Hematopoietic multipotent progenitor cell treated with erythropoietin and hydrocortisone succinate and interleukin-3 and kit ligand, for 8 days (in vitro differentiated cells): ENCODE results near the gene DOK7.
A peak's percentile ranks its signal among the peaks of the same experiment; 100 is the strongest.

Source experiments
- DNase-seq: peaks from one replicate; pipeline ENCODE4 v3.0.0-alpha.2; 2015

DOK7 gene

GRCh38 chr4:3476936-3477749 is 14.0 kb downstream of the DOK7 start:
- no peak for DNase-seq

- DNase-seq = no peak
These were observed 14.8 kb downstream of the DOK7 start for GRCh38 chr4:3477750-3478430.

- DNase-seq = no peak
These were observed 15.6 kb downstream of the DOK7 start for GRCh38 chr4:3478446-3479357.

DNA sequence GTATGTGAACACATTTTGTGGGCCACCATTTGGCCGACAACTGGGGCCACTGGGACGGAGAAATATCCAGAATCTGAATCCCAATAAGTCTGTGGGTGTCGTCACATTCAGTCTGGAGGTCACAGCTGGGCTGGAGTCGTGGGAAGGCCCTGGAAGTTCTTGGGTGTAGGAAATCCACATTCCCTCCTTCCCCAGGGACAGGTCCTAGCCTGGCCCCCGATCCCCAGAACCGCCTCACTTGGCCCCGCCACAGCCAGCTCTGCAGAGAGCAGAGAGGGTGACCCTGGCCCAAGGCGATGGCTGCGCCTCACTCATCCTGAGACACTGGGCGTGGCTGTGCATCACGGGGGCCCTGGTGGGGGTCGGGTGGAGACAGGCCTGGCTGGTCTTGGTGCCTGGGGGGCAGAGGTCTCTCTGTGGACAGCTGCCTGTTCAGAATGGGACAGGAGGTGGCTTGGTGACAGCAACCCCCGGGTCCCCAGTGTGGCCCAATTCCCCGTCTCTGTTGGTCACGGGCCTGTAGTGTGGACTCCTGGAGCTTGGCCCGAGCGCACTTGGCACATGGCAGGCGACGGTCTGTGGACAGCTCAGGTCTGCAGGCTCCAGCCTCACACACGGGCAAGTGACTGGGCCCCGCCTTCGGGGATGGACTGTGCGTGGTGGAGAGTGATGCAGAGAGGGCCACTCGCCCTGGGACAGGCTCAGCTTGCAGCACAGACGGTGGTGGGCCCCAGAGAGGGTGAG is 16.4 kb downstream of the DOK7 start:
- DNase-seq = no peak

DNA sequence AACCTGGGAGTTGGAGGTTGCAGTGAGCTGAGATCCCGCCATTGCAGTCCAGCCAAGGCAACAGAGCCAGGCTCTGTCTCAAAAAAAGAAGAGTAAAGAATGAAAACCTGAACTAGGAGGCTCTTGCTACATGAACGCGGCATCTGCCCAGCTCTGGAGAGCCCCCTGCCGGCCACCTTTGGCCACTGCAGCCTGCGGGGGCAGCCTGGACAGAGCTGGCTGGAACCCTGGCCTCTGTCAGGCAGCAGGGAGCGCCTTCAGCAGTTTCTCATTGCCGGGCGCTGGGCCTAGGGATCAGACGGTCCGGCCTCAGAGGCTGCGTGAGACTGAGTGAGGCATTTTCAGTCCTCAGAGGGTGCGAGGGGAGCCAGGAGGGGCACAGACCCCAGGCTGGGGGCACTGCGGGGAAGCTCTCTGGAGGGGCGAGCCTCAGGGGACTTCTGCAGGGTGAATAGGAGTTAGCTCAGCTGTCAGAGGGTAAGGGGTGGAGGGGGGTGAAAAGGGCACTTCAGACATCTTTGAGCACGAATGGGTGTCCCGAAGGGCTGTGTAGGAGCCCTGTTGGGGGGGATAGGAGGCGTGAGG is 17.5 kb downstream of the DOK7 start:
- DNase-seq = peak; percentile 64

DNA sequence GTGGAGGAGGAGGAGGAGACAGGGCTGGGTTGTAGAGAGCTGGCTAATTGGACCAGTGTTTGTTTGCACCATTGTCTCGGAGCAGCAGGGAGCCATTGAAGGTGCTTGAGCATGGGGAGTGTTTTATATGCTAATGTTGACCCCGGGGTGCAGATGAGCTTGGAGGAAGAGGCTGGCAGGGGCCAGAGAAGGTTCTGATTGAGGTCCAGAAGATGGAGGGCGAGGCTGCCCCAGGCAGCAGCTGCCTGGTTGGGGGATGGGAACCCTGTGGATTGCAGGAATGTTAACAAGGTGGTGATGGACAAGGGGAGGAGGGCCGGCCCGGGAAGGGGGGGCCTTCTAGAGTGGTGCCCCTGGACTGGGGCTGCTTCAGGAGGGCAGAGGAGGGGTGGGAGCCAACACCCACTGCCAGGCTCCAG is 18.0 kb downstream of the DOK7 start:
- no peak for DNase-seq

DNA sequence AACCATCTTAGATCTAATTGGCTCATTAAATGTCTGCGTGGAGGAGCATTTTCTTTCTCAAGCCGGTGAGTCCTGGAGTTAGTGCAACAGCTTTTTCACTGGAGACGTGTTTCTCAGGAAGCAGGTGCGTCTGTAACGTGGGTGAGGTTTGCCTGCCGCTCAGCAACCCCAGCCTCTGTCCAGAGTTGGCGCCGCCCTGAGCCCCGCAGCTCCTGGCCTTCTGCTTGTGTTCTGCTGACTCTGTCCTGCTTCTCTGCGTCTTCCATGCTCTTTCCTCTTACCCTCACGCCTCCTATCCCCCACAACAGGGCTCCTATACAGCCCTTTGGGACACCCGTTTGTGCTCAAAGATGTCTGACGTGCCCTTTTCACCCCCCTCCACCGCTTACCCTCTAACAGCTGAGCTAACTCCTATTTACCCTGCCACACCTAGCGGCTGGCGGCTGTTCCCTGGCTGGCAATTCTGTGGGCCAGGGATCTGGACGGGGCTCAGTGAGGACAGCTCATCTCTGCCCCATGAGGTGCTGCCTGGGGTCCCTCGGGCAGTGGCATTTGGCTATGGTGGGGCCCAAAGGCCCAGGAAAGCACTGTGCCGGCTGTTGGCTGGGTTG is 18.8 kb downstream of the DOK7 start:
- DNase-seq = no peak

- DNase-seq = no peak
These were observed 19.6 kb downstream of the DOK7 start for GRCh38 chr4:3482707-3483106.

DNA sequence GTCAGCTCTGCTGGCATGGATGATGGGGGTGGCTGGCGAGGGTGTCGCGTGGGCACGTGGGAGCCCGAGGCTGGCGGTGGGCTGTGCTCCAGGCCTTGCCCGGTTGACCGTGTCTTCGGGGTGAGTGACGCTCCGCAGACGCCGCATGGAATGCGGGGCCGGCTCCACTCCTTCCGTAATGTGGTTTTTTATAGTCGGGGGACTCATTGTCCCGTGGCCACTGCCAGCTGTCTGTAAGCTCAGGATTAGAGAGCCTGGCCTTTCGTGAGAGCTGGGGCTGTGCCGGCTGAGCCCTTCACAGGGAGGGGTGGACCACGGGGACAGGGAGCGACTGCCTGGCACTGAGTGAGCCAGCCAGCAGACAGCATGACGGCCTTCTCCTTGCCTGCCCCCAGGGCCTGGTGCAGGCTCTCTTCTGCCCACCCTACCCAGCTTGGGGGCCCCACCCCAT is 20.4 kb downstream of the DOK7 start:
- no peak for DNase-seq

DNA sequence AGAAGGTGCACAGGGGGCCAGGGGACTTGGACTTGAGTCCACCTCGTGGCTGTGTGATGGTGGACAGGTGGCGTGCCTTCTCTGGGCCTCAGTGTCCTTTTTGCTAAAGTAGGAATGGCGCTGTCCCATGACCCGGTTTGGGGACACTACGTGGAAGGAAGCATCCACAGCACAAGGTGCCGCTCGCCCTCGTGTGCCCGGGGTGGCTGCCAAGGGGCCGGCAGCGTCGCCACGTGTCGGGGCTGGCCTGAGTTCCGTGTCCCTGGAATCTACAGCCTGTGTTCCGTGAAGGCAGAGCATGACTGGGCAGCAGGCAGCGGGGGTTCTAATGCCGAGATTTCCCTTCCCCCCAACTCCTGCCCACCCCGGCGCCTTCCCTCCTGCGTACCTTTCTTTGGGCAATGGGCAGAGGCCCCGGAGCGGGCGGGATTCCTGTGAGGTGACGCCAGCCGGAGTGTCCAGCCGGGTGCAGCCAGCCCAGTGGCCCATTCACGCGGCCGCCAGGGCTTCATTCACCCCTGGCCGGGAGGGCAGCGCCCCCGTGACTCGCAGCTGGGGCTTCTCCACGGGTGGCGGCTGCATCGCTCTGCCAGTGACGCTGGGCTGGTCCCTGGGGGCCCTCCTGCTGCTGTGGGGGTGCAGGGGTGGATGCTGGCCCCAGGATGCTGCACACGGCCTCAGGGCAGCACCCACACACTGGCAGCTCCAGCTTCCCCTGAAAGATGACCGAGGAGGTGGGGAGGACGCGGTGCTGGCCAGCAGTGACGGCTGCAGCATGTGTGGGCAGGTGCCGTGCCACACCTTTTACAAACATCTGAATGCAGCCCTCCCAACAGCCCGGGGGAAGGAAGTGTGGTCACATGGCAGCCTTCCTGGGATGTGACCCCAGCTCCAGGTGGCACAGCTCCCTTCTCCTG is 21.2 kb downstream of the DOK7 start:
- DNase-seq = no peak

DNA sequence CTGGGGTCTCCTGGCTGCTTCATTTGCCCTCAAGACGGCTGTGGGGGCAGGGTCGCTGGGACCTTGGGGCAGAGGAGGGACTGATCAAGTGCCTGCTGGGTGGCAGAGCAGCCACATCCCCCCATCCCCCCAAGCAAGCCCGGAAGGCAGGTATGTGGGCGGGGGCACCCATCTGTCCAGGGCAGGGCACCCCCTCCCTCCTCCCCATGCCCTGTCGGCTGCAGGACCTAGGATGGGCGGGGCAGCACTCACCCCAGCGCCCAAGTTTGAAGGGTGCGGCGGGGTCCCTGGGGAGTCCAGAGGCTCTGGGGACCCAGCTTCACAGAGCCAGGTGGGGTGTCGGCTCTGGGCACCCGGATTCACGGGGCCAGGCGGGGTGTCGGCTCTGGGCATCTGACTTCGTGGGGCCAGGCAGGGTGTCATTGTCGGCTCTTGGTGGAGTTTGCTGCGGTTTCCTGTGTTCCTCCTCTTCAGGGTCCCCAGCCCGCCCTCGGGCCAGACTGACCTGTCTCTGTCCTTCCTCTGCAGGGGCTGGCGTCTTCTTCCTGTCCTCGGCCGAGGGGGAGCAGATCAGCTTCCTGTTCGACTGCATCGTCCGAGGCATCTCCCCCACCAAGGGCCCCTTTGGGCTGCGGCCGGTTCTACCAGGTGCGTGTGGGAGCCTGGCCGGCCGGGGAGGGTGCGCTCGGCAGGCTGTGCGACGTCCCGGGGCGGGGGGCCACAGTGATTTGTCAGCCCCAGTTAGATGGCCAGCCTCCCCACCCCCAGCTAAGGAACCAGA is 22.1 kb downstream of the DOK7 start:
- DNase-seq = no peak

DNA sequence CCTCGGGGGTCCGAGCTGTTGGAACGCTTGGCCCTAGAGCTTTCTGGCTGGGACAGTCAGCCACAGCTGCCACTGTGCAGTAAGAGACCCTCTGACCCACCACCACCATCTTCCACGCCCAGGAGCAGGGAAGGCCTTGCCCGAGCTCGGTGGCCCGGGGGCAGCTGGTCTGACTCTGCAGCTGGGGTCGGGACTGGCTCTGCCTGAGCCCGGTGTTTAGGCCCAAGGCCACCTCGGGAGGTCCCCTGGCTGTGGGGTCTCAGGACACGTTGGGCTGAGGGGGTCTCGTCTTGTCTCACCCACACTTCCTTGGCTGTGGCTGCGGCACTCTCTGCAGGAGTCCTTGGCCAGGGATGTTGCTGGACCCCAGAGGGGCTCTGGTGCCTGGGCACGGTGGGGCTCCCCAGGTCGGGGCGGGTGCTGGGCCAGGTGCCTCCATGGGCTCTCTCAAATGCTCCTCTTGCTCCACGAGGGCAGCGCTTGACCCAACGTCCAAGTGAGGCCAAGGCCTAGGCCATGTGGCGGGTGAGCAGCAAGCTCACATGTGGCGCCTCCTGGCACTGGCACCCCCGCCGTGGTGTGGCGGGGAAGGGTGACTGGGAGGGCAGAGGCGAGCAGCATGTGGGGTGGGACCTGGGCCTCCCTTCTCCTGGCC is 22.9 kb downstream of the DOK7 start:
- no peak for DNase-seq

DNA sequence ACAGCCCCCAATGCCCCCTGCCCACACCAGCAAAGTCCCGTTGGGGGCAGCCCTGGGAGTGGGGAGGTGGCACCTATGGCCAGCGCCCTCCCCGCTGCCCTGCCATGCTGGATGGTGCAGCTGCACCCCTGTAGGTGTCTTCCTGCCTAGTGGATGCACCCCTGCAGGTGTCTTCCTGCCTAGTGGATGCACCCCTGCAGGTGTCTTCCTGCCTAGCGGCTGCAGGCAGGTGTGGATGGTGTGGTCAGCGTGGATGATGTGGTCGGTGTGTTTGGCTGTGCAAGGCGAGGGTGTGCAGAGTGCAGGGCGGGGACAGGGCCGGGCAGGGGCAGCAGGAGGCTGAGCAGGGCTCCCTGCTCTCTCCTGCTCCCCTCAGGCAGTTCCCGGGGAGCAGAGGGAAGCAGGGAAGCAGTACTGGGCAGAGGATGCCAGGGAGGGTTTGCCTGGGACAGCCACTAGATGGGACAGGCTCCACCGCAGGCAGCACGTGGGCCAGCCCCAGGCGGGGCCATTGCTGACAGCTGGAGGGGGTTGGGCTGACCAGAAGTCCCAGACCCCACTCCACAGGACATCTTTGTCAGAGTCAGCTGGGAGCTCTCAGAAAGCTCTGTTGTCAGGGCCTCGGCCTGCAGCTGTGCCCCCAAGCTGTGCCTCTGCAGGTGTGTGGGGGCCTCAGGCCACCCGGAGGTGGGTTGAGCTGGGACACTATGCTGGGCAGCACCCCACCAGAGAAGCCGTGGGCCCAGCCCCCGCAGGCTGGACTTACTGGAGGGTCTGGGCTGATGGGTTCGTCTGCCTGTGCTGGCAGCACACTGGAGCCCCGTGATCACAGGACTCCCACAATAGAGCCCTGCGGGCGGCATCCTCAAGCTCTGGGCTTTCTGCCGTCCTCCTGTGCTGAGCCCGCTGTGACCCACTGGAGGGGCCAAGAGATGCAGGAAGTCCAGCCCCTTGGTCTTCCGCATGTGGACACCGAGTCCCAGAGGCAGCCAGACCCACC is 23.7 kb downstream of the DOK7 start:
- DNase-seq = no peak

DNA sequence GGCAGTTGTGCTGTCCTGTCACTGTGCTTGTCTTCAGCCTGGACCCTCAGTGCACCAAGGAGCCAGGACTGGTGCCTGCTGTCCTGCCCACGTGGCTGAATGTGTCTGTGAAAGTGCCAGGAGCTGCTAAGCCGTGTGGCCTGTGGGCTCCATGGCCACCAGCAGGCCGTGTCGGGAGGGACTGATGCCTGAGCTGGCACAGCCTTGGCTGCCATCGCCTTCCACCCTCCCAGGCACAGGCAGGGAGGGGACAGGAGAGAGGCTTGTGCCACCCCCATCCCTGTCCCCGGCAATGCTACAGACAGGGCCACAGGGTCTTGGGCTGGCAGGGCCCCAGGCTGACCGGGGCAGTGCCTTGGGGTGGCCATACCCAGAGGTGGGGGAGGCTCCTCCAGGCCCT is 24.8 kb downstream of the DOK7 start:
- no peak for DNase-seq

DNA sequence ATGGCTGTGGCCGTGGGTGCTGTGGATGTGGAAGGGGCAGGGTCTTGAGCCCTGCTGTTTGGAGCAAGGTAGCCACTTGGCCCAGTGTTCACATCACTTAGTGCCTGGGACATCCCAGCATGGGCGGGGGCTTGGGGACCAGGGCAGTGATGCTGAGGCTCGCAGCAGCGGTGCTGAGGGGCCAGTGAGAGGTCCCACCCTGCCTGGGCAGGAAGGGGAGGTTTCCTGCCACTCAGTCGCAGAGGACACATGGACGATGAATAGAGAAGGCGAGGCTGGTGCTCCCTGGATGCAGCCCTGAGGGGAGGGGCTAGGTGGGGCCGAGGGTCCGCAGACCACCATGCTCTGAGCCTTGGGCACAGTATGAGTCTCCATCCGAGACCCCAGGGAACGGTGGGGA is 25.7 kb downstream of the DOK7 start:
- DNase-seq = no peak

GRCh38 chr4:3489451-3489962 is 26.4 kb downstream of the DOK7 start:
- no peak for DNase-seq

- no peak for DNase-seq
These were observed 28.7 kb downstream of the DOK7 start for GRCh38 chr4:3491681-3492405.
